K562 (cell line): ENCODE results near the gene SRSF6. TPM values are rescaled to one million over a fixed set of nuclear protein-coding genes. Genes with fewer than 3 reads are reported as not detected.

Experiments used
- CBX5 ChIP-seq: IDR thresholded peaks from 2 replicates; pipeline ENCODE4 v1.6.1; 2014; ENCODE audit warnings: low read depth, borderline replicate concordance
- FOXM1 ChIP-seq, 2 experiments: fragments of 450-650 bp in 1 of 2; sonication (generic) in 1 of 2; formaldehyde crosslinking in 1 of 2; IDR thresholded peaks; 2 replicates each; pipeline versions ENCODE4 v1.6.1 to v1.9.0; 2017 to 2022; ENCODE audit warnings: low read depth in 2 of 2, mild to moderate bottlenecking in 2 of 2, missing genetic modification reagents in 1 of 2, moderate library complexity in 1 of 2
- LARP7 ChIP-seq: fragments of 450-650 bp; IDR thresholded peaks from 2 replicates; pipeline ENCODE4 v1.6.1; 2016
- MCM3 ChIP-seq: fragments of 450-650 bp; IDR thresholded peaks from 2 replicates; pipeline ENCODE4 v1.6.1; 2016
- MEF2A ChIP-seq: IDR thresholded peaks from 2 replicates; pipeline ENCODE4 v1.6.1; 2011; ENCODE audit warnings: low read depth, mild to moderate bottlenecking, low read length, moderate library complexity; ENCODE audit not compliant: control insufficient read depth
- NFIC ChIP-seq: fragments of 450-650 bp; IDR thresholded peaks from 2 replicates; pipeline ENCODE4 v1.6.1; 2017; ENCODE audit warnings: mild to moderate bottlenecking, inconsistent platforms
- PTRF ChIP-seq: fragments of 450-650 bp; IDR thresholded peaks from 2 replicates; pipeline ENCODE4 v1.6.1; 2016; ENCODE audit warnings: mild to moderate bottlenecking, missing genetic modification characterization, missing compliant biosample characterization
- SMC3 ChIP-seq: conservative IDR thresholded peaks from 2 replicates; pipeline ENCODE4 v1.6.1; 2011; ENCODE audit warnings: low read depth, low read length, improper control_type of control experiment; ENCODE audit not compliant: insufficient read depth
- TRIM28 ChIP-seq: fragments of 450-650 bp; IDR thresholded peaks from 2 replicates; pipeline ENCODE4 v1.6.1; 2017
- ZNF766 ChIP-seq: fragments of 200-800 bp; sonication (Bioruptor generic); conservative IDR thresholded peaks from 2 replicates; pipeline ENCODE4 v1.6.1; 2016; ENCODE audit warnings: missing genetic modification characterization, missing compliant biosample characterization
- polyA plus RNA-seq, 8 experiments: library from polyadenylated mRNA; depleted of rRNA in 4 of 8; stranded (reverse) in 5 of 8; unstranded in 3 of 8; fragments of >200 nt; fragmentation: Nextera tagmentation in 2 of 8; fragmentation: Illumina TruSeq in 1 of 8; extraction: Ambion mirVana in 2 of 8; extraction: Trizol in 1 of 8; gene quantifications; 2 replicates each; pipeline versions ENCODE4 v1.2.1 to v1.2.3, GENCODE V29; 2011 to 2014; ENCODE audit warnings: inconsistent platforms in 1 of 8, missing spikeins in 1 of 8
- total RNA-seq, 7 experiments: library from RNA; depleted of rRNA in 6 of 7; stranded (reverse); fragments of >200 nt in 6 of 7; fragmentation: Illumina TruSeq in 2 of 7; extraction: Trizol in 2 of 7; gene quantifications; 2 replicates each; pipeline versions ENCODE4 v1.2.1 to v1.2.3, GENCODE V29; 2011 to 2021; ENCODE audit warnings: low replicate concordance in 1 of 7
- TF ChIP-seq, protein P1 (sequence below): fragments of 450-650 bp; IDR thresholded peaks from 2 replicates; pipeline ENCODE4 v1.6.1; 2018; ENCODE audit warnings: mild to moderate bottlenecking, low read depth; ENCODE audit not compliant: partially characterized antibody
- TF ChIP-seq, protein P2 (sequence below), 3 experiments: IDR thresholded peaks in 2 of 3; conservative IDR thresholded peaks in 1 of 3; 2 replicates each; pipeline ENCODE4 v1.5.1; 2011 to 2012; ENCODE audit warnings: low read length in 3 of 3, mild to moderate bottlenecking in 3 of 3, control low read depth in 2 of 3, improper control_type of control experiment in 1 of 3, inconsistent platforms in 1 of 3, low read depth in 1 of 3, mixed read lengths in 1 of 3, moderate library complexity in 1 of 3; ENCODE audit not compliant: insufficient read depth in 2 of 3
- TF ChIP-seq, protein P3 (sequence below): fragments of 450-650 bp; formaldehyde crosslinking; IDR thresholded peaks from 2 replicates; pipeline ENCODE4 v1.4.0; 2020; ENCODE audit warnings: mild to moderate bottlenecking, moderate library complexity
- TF ChIP-seq, protein P4 (sequence below), 2 experiments: fragments of 250-450 bp in 1 of 2; fragments of 450-650 bp in 1 of 2; sonication (Bioruptor Pico) in 1 of 2; IDR thresholded peaks; 2 replicates each; pipeline versions ENCODE4 v1.6.1 to v1.8.0; 2016 to 2021; ENCODE audit warnings: mild to moderate bottlenecking in 2 of 2, moderate library complexity in 2 of 2, missing compliant biosample characterization in 1 of 2, missing genetic modification characterization in 1 of 2

SRSF6 gene
- total and polyA plus RNA-seq, 9 of the 15 experiments (the other 6 are each of a cell fraction or from before 2014, with no cell fraction given), result 52.4 to 165 (median 117) TPM

DNA sequence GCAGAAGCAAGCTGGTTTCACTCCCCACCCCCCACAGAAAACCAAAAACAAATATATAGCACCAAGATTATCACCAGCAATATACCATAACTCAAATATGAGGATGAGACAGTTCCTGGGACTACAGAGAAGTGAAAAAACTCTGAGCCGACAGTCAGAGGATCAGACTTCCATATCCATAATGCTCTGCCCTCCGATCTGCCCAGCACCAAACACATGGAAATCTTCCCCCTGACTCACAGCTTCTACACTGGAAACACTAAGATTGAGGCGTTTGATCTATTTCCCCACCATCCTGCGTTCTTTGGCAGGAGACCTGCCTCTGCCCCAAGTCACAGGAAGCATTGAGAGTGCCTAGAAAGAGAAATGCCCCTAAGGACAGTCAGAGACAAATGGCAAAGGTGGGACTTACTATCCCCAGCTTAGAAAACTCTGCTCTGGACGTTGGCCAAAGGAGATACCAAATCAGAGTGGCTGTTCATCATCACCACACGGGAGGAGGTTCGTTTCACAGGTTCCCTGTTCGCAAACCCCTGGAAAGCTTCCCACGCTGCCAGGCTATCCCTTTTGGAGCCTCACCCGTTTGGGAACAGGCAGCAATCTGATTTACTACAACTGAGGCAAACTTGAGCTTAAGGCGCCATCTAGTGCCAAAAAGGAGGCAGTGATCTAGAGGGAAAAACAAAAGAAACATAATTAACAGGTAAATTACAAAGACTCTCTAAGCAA lies 48.7 kb upstream of the SRSF6 start (continued):
- TF ChIP-seq TRIM28 (peak; percentile 81), ZNF766 (CRISPR knock-in tag) (no peak), PTRF (tag) (no peak), CBX5 (peak; percentile 40; the same call in 1 of the 2 replicates), FOXM1 (IDR thresholded peaks at IDR 0.05; ENCODE audit: low read depth) (no peak), FOXM1 (CRISPR knock-in tag; IDR thresholded peaks at IDR 0.05; ENCODE audit: low read depth) (no peak), MEF2A (no peak), MCM3 (no peak), SMC3 (peak; percentile 67), LARP7 (no peak), NFIC (peak; percentile 46)
- TF ChIP-seq, protein P1, sequence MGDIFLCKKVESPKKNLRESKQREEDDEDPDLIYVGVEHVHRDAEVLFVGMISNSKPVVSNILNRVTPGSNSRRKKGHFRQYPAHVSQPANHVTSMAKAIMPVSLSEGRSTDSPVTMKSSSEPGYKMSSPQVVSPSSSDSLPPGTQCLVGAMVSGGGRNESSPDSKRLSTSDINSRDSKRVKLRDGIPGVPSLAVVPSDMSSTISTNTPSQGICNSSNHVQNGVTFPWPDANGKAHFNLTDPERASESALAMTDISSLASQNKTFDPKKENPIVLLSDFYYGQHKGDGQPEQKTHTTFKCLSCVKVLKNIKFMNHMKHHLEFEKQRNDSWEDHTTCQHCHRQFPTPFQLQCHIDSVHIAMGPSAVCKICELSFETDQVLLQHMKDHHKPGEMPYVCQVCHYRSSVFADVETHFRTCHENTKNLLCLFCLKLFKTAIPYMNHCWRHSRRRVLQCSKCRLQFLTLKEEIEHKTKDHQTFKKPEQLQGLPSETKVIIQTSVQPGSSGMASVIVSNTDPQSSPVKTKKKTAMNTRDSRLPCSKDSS, result peak; percentile 75
- TF ChIP-seq, protein P2, sequence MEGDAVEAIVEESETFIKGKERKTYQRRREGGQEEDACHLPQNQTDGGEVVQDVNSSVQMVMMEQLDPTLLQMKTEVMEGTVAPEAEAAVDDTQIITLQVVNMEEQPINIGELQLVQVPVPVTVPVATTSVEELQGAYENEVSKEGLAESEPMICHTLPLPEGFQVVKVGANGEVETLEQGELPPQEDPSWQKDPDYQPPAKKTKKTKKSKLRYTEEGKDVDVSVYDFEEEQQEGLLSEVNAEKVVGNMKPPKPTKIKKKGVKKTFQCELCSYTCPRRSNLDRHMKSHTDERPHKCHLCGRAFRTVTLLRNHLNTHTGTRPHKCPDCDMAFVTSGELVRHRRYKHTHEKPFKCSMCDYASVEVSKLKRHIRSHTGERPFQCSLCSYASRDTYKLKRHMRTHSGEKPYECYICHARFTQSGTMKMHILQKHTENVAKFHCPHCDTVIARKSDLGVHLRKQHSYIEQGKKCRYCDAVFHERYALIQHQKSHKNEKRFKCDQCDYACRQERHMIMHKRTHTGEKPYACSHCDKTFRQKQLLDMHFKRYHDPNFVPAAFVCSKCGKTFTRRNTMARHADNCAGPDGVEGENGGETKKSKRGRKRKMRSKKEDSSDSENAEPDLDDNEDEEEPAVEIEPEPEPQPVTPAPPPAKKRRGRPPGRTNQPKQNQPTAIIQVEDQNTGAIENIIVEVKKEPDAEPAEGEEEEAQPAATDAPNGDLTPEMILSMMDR (IDR thresholded peaks at IDR 0.05 in 2 of 3, conservative IDR thresholded peaks at IDR 0.05 in 1 of 3; ENCODE audit: insufficient read depth in 2 of 3, low read depth in 1 of 3, low read length in 3 of 3), result peak; percentile 65 to 81 (median 78)
- TF ChIP-seq, protein P3, sequence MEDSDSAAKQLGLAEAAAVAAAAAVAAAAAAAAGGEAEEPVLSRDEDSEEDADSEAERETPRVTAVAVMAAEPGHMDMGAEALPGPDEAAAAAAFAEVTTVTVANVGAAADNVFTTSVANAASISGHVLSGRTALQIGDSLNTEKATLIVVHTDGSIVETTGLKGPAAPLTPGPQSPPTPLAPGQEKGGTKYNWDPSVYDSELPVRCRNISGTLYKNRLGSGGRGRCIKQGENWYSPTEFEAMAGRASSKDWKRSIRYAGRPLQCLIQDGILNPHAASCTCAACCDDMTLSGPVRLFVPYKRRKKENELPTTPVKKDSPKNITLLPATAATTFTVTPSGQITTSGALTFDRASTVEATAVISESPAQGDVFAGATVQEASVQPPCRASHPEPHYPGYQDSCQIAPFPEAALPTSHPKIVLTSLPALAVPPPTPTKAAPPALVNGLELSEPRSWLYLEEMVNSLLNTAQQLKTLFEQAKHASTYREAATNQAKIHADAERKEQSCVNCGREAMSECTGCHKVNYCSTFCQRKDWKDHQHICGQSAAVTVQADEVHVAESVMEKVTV (CRISPR knock-in tag), result peak; percentile 42; the same call in 1 of the 2 replicates
- TF ChIP-seq, protein P4, sequence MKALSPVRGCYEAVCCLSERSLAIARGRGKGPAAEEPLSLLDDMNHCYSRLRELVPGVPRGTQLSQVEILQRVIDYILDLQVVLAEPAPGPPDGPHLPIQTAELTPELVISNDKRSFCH (CRISPR knock-in tag; IDR thresholded peaks at IDR 0.05), result no peak
- TF ChIP-seq, protein P4 (tag; IDR thresholded peaks at IDR 0.05), result no peak
